SJCRH30 (cell line): ENCODE measurements around the gene NUP85. TPM values are rescaled to one million over a fixed set of nuclear protein-coding genes. Genes with fewer than 3 reads are reported as not detected.

ENCODE experiments used
- DNase-seq, 2 experiments: peaks; one replicate each; pipeline ENCODE4 v3.0.0-alpha.2; 2015 to 2020
- H3K27ac ChIP-seq: fragments of 250-450 bp; sonication (Bioruptor Pico); 2 replicates; pipeline ENCODE4 v1.5.1; 2020; ENCODE audit warnings: mild to moderate bottlenecking, moderate library complexity
- H3K27me3 ChIP-seq: fragments of 250-450 bp; sonication (Bioruptor Pico); 2 replicates; pipeline ENCODE4 v1.5.1; 2020; ENCODE audit warnings: mild to moderate bottlenecking, moderate library complexity
- H3K36me3 ChIP-seq: fragments of 250-450 bp; sonication (Bioruptor Pico); 2 replicates; pipeline ENCODE4 v1.5.1; 2020; ENCODE audit warnings: mild to moderate bottlenecking, moderate library complexity
- H3K4me1 ChIP-seq: fragments of 250-450 bp; sonication (Bioruptor Pico); 2 replicates; pipeline ENCODE4 v1.5.1; 2020; ENCODE audit warnings: mild to moderate bottlenecking, moderate library complexity
- H3K4me3 ChIP-seq: fragments of 250-450 bp; sonication (Bioruptor Pico); 2 replicates; pipeline ENCODE4 v1.5.1; 2020; ENCODE audit warnings: mild to moderate bottlenecking, moderate library complexity
- H3K9me3 ChIP-seq: fragments of 250-450 bp; sonication (Bioruptor Pico); replicated peaks from 2 replicates; pipeline ENCODE4 v1.5.1; 2020; ENCODE audit warnings: mild to moderate bottlenecking, moderate library complexity
- total RNA-seq: library from RNA; depleted of rRNA; stranded (reverse); fragments of >200 nt; shearing (Covaris generic); gene quantifications from 2 replicates; pipeline ENCODE4 v1.2.3, GENCODE V29; 2014

The NUP85 gene
- total RNA-seq, 1 experiment from 2014 or later = 103 TPM

- H3K4me1 ChIP-seq = no peaks in the 10 kb centered on the region
- peaks cover 78% of the 10 kb centered on the region for H3K36me3 ChIP-seq
- H3K27me3 ChIP-seq = no peaks in the 10 kb centered on the region
- H3K27ac ChIP-seq = no peak overlapping the region
- no peak for DNase-seq
- no peaks in the 10 kb centered on the region for H3K9me3 ChIP-seq
- H3K4me3 ChIP-seq = no peak overlapping the region
Measured at GRCh38 chr17:75227729-75228128, 22.2 kb downstream of the NUP85 start.

DNA sequence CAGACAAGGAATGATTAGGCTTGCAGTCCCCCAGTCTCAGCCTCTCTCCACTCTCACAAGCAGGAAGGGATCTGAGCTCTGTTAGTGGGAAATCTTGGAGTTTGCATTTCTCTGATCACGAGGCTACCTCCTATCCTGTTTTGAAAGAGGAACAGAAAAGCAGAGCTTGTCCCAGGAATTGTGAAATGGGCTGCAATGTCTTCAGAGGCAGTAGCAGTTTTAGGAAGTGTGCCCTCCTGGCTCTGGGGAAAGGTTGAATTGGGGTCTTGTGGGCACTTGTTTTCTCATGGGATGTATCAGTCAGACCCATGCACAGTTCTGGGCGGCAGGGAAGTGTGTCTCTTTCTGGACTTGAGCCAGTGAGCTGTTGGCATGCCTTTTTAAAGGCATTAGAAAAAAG lies 22.8 kb downstream of the NUP85 start:
- H3K4me1 ChIP-seq = no peaks in the 10 kb centered on the region
- no peak for DNase-seq
- no peaks in the 10 kb centered on the region for H3K27me3 ChIP-seq
- peaks cover 78% of the 10 kb centered on the region for H3K36me3 ChIP-seq
- no peak overlapping the region for H3K27ac ChIP-seq
- no peak overlapping the region for H3K4me3 ChIP-seq
- no peaks in the 10 kb centered on the region for H3K9me3 ChIP-seq

DNA sequence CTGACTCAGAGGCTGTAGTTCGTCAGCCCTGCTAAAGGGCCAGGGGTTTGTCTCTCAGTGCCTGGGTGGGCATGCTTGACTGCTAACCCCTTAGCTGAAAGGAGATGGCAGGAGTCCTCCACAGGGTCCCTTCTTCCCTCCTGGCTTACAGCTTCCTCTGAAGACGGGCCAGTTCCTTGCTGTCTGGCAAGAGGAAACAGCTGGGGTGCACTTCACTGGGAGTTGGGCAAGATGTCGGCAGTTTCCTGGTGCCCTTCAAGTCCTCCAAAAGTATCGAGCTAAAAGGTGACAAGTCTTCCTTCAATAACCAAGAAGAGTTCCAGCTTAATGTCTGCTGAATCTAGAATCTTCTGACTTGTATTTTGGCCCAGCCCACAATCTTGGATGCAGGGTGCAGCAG lies 23.4 kb downstream of the NUP85 start:
- Histone ChIP-seq H3K36me3 (peaks cover 78% of the 10 kb centered on the region), H3K27ac (no peak overlapping the region), H3K4me3 (no peak overlapping the region), H3K4me1 (no peaks in the 10 kb centered on the region), H3K9me3 (no peaks in the 10 kb centered on the region), H3K27me3 (no peaks in the 10 kb centered on the region)
- no peak for DNase-seq

DNA sequence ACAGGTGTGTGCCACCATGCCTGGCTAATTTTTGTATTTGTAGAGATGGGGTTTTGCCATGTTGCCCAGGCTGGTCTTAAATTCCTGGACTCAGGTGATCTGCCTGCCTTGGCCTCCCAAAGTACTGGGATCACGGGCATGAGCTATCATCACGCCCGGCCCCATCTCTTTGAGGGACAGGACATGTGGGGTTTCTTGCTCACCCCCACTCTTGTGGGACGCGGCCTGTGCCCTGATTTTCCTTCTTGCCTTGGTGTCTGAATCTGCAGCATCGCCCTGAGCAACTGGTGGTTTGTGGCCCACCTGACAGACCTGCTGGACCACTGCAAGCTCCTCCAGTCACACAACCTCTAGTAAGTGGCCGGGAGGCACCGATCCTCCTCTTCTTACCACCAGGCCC lies 25.6 kb downstream of the NUP85 start:
- no peak for DNase-seq
- peaks cover 75% of the 10 kb centered on the region for H3K36me3 ChIP-seq
- no peak overlapping the region for H3K4me3 ChIP-seq
- no peaks in the 10 kb centered on the region for H3K9me3 ChIP-seq
- H3K4me1 ChIP-seq = no peaks in the 10 kb centered on the region
- H3K27me3 ChIP-seq = no peaks in the 10 kb centered on the region
- H3K27ac ChIP-seq = no peak overlapping the region

DNA sequence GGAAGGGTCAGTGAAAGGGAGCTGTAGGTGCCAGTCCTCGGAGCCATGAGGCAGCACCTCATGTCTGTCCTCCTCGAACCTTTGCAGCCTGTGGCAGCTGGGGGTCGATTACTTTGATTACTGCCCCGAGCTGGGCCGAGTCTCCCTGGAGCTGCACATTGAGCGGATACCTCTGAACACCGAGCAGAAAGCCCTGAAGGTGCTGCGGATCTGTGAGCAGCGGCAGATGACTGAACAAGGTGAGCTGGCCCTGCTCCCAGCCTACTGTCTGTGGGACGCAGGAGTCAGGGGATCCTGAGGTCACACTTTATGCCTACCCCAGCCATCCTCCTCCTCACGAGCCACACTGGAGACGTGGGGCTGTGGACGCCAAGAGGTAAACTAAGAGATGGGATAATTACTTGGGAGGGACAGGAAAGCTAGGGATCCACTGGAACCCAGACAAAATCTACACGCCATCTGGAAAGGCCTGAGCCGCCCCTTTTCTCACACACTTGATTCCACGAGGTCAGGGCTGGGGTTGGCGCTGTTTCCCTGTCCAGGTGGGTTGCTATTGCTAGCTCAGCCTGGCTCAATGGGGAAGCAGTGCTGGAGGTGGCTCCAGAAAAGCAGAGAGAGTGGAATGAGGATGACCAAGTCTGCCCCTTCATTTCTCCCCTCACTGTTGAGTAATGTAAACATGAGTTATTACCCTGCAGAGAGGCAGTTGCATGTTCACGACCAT lies 26.4 kb downstream of the NUP85 start:
- no peak overlapping the region for H3K4me3 ChIP-seq
- no peaks in the 10 kb centered on the region for H3K4me1 ChIP-seq
- peaks cover 73% of the 10 kb centered on the region for H3K36me3 ChIP-seq

DNA sequence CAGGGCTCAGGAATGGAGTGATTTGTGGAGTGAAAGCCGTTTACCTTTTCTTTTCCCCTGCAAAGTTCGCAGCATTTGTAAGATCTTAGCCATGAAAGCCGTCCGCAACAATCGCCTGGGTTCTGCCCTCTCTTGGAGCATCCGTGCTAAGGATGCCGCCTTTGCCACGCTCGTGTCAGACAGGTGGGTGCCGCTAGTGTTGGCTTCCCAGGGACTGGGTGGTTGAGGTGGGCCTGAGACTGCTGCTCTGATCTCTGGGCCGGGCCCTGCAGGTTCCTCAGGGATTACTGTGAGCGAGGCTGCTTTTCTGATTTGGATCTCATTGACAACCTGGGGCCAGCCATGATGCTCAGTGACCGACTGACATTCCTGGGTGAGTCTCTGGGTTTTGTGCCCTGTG lies 27.3 kb downstream of the NUP85 start:
- Histone ChIP-seq H3K4me3 (no peak overlapping the region), H3K4me1 (no peaks in the 10 kb centered on the region), H3K27ac (no peak overlapping the region), H3K27me3 (no peaks in the 10 kb centered on the region), H3K36me3 (peaks cover 78% of the 10 kb centered on the region), H3K9me3 (no peaks in the 10 kb centered on the region)
- no peak for DNase-seq

More for the DNA sequence above, 26.4 kb downstream of the NUP85 start:
- Histone ChIP-seq H3K27me3 (no peaks in the 10 kb centered on the region), H3K27ac (no peak overlapping the region), H3K9me3 (no peaks in the 10 kb centered on the region)
- DNase-seq = no peak

DNA sequence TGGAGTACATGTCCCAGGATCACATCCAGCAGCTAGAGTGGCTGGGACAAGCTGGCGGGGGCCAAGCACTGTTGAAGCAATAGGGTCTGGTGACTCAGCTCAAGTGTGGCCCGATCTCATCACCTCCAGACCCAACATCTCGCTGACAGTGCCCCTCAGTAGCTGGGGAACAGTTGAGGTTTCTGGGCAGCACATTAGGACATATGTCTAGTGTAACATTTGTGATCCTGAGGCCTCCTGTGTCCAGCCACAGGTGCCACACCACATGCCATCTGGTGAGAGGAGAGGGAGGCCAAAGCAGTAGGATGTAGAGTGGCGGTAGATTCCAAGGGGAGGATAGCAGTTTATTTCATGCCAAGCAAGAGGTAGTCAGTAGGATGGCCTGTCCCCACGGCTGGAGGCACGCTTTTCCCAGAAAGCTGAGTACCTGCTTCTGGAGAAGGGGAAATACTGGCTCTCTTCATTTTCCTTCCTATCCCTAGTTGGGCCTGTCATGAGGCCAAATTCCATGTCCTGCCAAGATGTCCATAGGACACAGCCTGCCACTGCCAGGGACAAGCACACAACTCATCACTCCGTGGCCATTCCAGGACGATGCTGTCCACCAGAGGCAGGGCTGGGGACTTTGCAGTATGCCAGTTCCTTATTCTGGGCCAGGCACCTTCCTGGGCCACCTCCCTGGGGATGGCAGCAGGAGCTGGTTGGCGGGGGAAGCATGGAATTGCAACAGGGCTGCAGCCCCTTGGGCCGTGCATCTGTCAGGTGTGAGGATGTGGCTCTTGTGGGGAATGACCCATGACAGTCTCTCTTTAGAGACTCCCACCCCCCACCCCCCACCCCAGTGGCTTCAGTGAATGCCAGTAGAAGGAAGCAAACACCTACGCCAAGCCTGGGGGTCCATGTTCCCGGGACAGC lies 31.9 kb downstream of the NUP85 start:
- DNase-seq = no peak
- Histone ChIP-seq H3K4me1 (no peaks in the 10 kb centered on the region), H3K9me3 (no peaks in the 10 kb centered on the region), H3K36me3 (peaks cover 65% of the 10 kb centered on the region), H3K4me3 (no peak overlapping the region), H3K27me3 (no peaks in the 10 kb centered on the region), H3K27ac (no peak overlapping the region)

GRCh38 chr17:75238020-75238580 lies 32.6 kb downstream of the NUP85 start:
- H3K4me1 ChIP-seq = no peaks in the 10 kb centered on the region
- no peaks in the 10 kb centered on the region for H3K27me3 ChIP-seq
- H3K36me3 ChIP-seq = peaks cover 65% of the 10 kb centered on the region
- no peaks in the 10 kb centered on the region for H3K9me3 ChIP-seq
- H3K4me3 ChIP-seq = no peak overlapping the region
- H3K27ac ChIP-seq = no peak overlapping the region
- DNase-seq = no peak

- no peak overlapping the region for H3K4me3 ChIP-seq
- H3K36me3 ChIP-seq = peaks cover 64% of the 10 kb centered on the region
- H3K4me1 ChIP-seq = no peaks in the 10 kb centered on the region
- no peak overlapping the region for H3K27ac ChIP-seq
- DNase-seq = peak; percentile 72 to 83
- no peaks in the 10 kb centered on the region for H3K9me3 ChIP-seq
- no peaks in the 10 kb centered on the region for H3K27me3 ChIP-seq
Measured at GRCh38 chr17:75238684-75239191, 33.3 kb downstream of the NUP85 start.

- no peaks in the 10 kb centered on the region for H3K9me3 ChIP-seq
- no peak overlapping the region for H3K4me3 ChIP-seq
- no peak overlapping the region for H3K27ac ChIP-seq
- DNase-seq = no peak
- no peaks in the 10 kb centered on the region for H3K27me3 ChIP-seq
- peaks cover 59% of the 10 kb centered on the region for H3K36me3 ChIP-seq
- H3K4me1 ChIP-seq = no peaks in the 10 kb centered on the region
Measured at GRCh38 chr17:75239214-75239613, 33.7 kb downstream of the NUP85 start.

- Histone ChIP-seq H3K9me3 (no peaks in the 10 kb centered on the region), H3K27ac (no peak overlapping the region), H3K4me1 (no peaks in the 10 kb centered on the region), H3K27me3 (no peaks in the 10 kb centered on the region), H3K4me3 (no peak overlapping the region), H3K36me3 (peaks cover 53% of the 10 kb centered on the region)
- DNase-seq = no peak
Measured at GRCh38 chr17:75239778-75240393, 34.4 kb downstream of the NUP85 start.

DNA sequence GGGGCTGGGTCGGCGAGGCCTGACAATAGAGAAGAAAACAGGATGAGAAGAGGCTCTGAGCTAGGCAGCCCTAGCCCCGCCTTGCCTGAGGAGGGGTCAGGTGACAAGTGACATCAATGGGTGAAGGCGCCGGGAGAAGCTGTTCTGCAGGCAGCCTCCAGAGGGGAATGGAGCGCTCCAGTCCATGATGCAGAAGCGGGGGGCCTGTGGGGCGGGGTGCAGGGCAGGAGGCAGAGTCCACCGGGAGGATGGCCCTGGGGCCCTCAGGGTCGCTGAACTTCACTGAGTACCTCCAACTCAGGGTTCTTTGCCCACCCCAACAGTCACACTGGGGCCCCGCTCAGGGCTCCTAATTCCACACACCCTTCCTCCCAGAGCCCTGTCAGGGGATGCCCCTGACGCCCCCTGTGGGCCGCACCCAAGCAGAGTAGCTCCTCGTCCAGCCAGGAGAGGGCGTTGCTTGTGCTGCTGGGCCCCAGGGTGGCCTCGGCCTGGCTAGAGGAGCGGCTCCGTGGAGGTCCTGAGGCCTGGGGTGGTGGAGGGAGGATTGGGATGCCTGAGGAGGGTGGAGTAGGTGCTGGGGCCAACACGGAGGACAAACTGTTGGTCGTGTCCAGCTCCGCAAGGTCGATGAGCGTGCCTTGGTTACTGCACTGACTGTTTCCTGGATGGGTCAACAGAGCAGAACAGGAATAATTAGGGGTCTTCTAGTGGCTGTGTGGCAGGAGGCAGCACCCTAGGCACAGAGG lies 35.1 kb downstream of the NUP85 start:
- H3K9me3 ChIP-seq = no peaks in the 10 kb centered on the region
- peaks cover 47% of the 10 kb centered on the region for H3K36me3 ChIP-seq
- DNase-seq = peak; percentile 66 to 74
- H3K4me3 ChIP-seq = no peak overlapping the region
- H3K27me3 ChIP-seq = no peaks in the 10 kb centered on the region
- H3K4me1 ChIP-seq = no peaks in the 10 kb centered on the region
- H3K27ac ChIP-seq = no peak overlapping the region

DNA sequence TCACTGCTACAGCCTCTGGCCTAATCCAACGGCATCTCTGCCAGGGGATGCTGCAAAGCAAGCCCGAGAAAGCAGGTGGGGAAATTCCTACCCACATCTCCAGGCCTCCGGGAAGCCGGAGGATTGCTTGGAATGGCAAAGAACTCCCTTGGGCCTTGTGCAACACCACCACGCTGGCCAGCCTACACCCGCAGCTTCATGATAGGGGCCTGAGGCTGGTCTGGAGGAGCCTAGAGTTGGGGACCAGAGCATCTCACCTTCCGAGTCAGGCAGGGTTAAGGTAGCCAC lies 35.6 kb downstream of the NUP85 start:
- Histone ChIP-seq H3K27ac (no peak overlapping the region), H3K36me3 (peaks cover 48% of the 10 kb centered on the region), H3K4me1 (no peaks in the 10 kb centered on the region), H3K27me3 (no peaks in the 10 kb centered on the region), H3K9me3 (no peaks in the 10 kb centered on the region), H3K4me3 (no peak overlapping the region)
- DNase-seq = no peak

- Histone ChIP-seq H3K9me3 (no peaks in the 10 kb centered on the region), H3K36me3 (peaks cover 49% of the 10 kb centered on the region), H3K4me1 (no peaks in the 10 kb centered on the region), H3K27me3 (no peaks in the 10 kb centered on the region), H3K27ac (no peak overlapping the region), H3K4me3 (no peak overlapping the region)
- DNase-seq = no peak
Measured at GRCh38 chr17:75241502-75241901, 36.0 kb downstream of the NUP85 start.
